Measurements from ENCODE around the gene PKNOX2.

- TF ChIP-seq CTCF (conservative IDR thresholded peaks at IDR 0.05; ENCODE audit: low read length) (no peak), EZH2phosphoT487 (IDR thresholded peaks at IDR 0.05; ENCODE audit: borderline replicate concordance, low read depth, low read length) (no peak)
Observed at GRCh38 chr11:125183641-125184040, 19.1 kb downstream of the PKNOX2 start.

All from OCI-LY7 (cell line).